Right cardiac atrium (tissue), 5 donors: ENCODE results near the gene EIF1AD. TPM values are rescaled to one million over a fixed set of nuclear protein-coding genes. Genes with fewer than 3 reads are reported as not detected.

Source experiments
- ATAC-seq, 2 donors: fragments of 200-7000 bp; cut with Tn5 transposase; one replicate each; pipeline versions ENCODE4 v1.8.0 to v1.9.1; 2020; ENCODE audit warnings: moderate library complexity in 2 of 2, mild to moderate bottlenecking in 1 of 2
- DNase-seq, 3 donors: peaks; one replicate each; pipeline ENCODE4 v3.0.0-alpha.2; 2020
- H3K27ac ChIP-seq: one replicate; pipeline ENCODE4 v1.5.1; 2013; ENCODE audit warnings: mild to moderate bottlenecking, low read length, control low read depth, moderate library complexity
- H3K27me3 ChIP-seq: one replicate; pipeline ENCODE4 v1.6.1; 2013; ENCODE audit not compliant: control insufficient read depth, insufficient read depth
- H3K4me1 ChIP-seq: one replicate; pipeline ENCODE4 v1.6.1; 2013; ENCODE audit warnings: low read length; ENCODE audit not compliant: control insufficient read depth, insufficient read depth
- H3K4me3 ChIP-seq: one replicate; pipeline ENCODE4 v1.5.1; 2013; ENCODE audit warnings: low read length, control low read depth
- H3K9me3 ChIP-seq: one replicate; pipeline ENCODE4 v1.6.1; 2013; ENCODE audit warnings: low read length; ENCODE audit not compliant: control insufficient read depth
- WGBS: extraction: QIAGEN DNeasy Blood & Tissue Kit; methylation state at CpG from one replicate; pipeline ENCODE4 v1.1.7; 2013; 5-methylcytosine and 5-hydroxymethylcytosine counted together
- intact Hi-C, 4 donors: fragments of 100-400 bp; cut with DNase I; formaldehyde crosslinking; loops; one replicate each; pipeline versions ENCODE4 v1.11.0 to v1.14.0; 2022 to 2023
- polyA plus RNA-seq: library from polyadenylated mRNA; stranded (reverse); fragments of 200-250 nt; gene quantifications from one replicate; pipeline ENCODE4 v1.2.3, GENCODE V29; 2013
- total RNA-seq, 4 donors: library from RNA; stranded (reverse); fragmentation: NEBNext Ultra II Directional; extraction: Animal tissue kit (Norgen Biotek cat#: 25700); gene quantifications; one replicate each; pipeline ENCODE4 v1.2.1, GENCODE V29; 2021
- donor health status: healthy with polysubstance abuse.
- donor health status: DM: no; HTN: yes; CAD: no.
- donor health status: DM: no; HTN: no; CAD: no.
- donor health status: DM: no; HTN: yes; CAD: no; lungs with severe emphysema.
- donor health status: DM: yes; HTN: yes; CAD: no.

EIF1AD gene
- total and polyA plus RNA-seq, 5 donors, result 18.5 to 22.2 (median 20.2) TPM

GRCh38 chr11:65992056-65992455 lies 9.9 kb downstream of the EIF1AD start:
- Histone ChIP-seq H3K4me1 (no peaks in the 10 kb centered on the region), H3K27ac (no peak overlapping the region), H3K9me3 (no peaks in the 10 kb centered on the region), H3K4me3 (no peak overlapping the region), H3K27me3 (no peaks in the 10 kb centered on the region)
- DNase-seq, result no peak
- 77% methylated on average over 5 of the region's 5 CpGs for WGBS
- no peak for ATAC-seq
- intact Hi-C loops, result no loop called here

GRCh38 chr11:65988791-65989592 lies 13.0 kb downstream of the EIF1AD start:
- Histone ChIP-seq H3K27me3 (no peaks in the 10 kb centered on the region), H3K4me3 (no peak overlapping the region), H3K9me3 (no peaks in the 10 kb centered on the region), H3K4me1 (no peaks in the 10 kb centered on the region), H3K27ac (no peak overlapping the region)
- 21% methylated on average over 10 of the region's 10 CpGs for WGBS
- intact Hi-C loops, result loop anchor here (2.0 to 10.0 kb wide), 6 partner anchors 102 to 284 kb away; partner anchors contain the start of genes FIBP (in 1 of the 4) and KAT5 (in 1 of the 4)
- ATAC-seq, result peak; percentile 96
- peak; percentile 82 to 92 (median 82) for DNase-seq

GRCh38 chr11:65987336-65987735 lies 14.6 kb downstream of the EIF1AD start:
- no peak overlapping the region for H3K27ac ChIP-seq
- no peaks in the 10 kb centered on the region for H3K4me1 ChIP-seq
- intact Hi-C loops, result loop anchor here (5.0 to 10.0 kb wide), 5 partner anchors 100 to 283 kb away; partner anchors contain the start of genes FIBP (in 1 of the 4) and KAT5 (in 1 of the 4)
- H3K4me3 ChIP-seq, result no peak overlapping the region
- no peaks in the 10 kb centered on the region for H3K27me3 ChIP-seq
- WGBS, result 85% methylated on average over 9 of the region's 9 CpGs
- H3K9me3 ChIP-seq, result no peaks in the 10 kb centered on the region
- DNase-seq, result no peak
- ATAC-seq, result no peak

- no peaks in the 10 kb centered on the region for H3K4me1 ChIP-seq
- WGBS, result 79% methylated on average over 5 of the region's 5 CpGs
- H3K27ac ChIP-seq, result no peak overlapping the region
- no peak for ATAC-seq
- DNase-seq, result no peak
- no peaks in the 10 kb centered on the region for H3K27me3 ChIP-seq
- intact Hi-C loops, result loop anchor here in 2 of 4 donors (10.0 kb wide), 2 partner anchors 269 to 279 kb away; partner anchors contain the start of gene KAT5 (in 1 of the 2)
- H3K9me3 ChIP-seq, result no peaks in the 10 kb centered on the region
- no peak overlapping the region for H3K4me3 ChIP-seq
Observed at GRCh38 chr11:65983589-65983987, 18.4 kb downstream of the EIF1AD start.

- no peak overlapping the region for H3K27ac ChIP-seq
- 74% methylated on average over 22 of the region's 22 CpGs for WGBS
- H3K9me3 ChIP-seq, result no peaks in the 10 kb centered on the region
- H3K27me3 ChIP-seq, result no peaks in the 10 kb centered on the region
- no peaks in the 10 kb centered on the region for H3K4me1 ChIP-seq
- ATAC-seq, result no peak
- H3K4me3 ChIP-seq, result no peak overlapping the region
- intact Hi-C loops, result loop anchor here in 2 of 4 donors (10.0 kb wide), 2 partner anchors 268 to 278 kb away; partner anchors contain the start of gene KAT5 (in 1 of the 2)
- DNase-seq, result no peak
Observed at GRCh38 chr11:65982824-65983588, 19.0 kb downstream of the EIF1AD start.

GRCh38 chr11:65981972-65982823 lies 19.8 kb downstream of the EIF1AD start:
- Histone ChIP-seq H3K4me3 (no peak overlapping the region), H3K9me3 (no peaks in the 10 kb centered on the region), H3K4me1 (no peaks in the 10 kb centered on the region), H3K27ac (no peak overlapping the region), H3K27me3 (no peaks in the 10 kb centered on the region)
- WGBS, result 77% methylated on average over 16 of the region's 16 CpGs
- intact Hi-C loops, result loop anchor here in 2 of 4 donors (10.0 kb wide), 2 partner anchors 267 to 277 kb away; partner anchors contain the start of gene KAT5 (in 1 of the 2)
- ATAC-seq (no peak), DNase-seq (no peak)

GRCh38 chr11:65981101-65981740 lies 20.7 kb downstream of the EIF1AD start:
- no peaks in the 10 kb centered on the region for H3K27me3 ChIP-seq
- H3K4me3 ChIP-seq, result no peak overlapping the region
- intact Hi-C loops, result loop anchor here in 2 of 4 donors (10.0 kb wide), 2 partner anchors 266 to 276 kb away; partner anchors contain the start of gene KAT5 (in 1 of the 2)
- no peaks in the 10 kb centered on the region for H3K4me1 ChIP-seq
- H3K27ac ChIP-seq, result no peak overlapping the region
- no peaks in the 10 kb centered on the region for H3K9me3 ChIP-seq
- DNase-seq, result no peak
- 76% methylated on average over 12 of the region's 12 CpGs for WGBS
- ATAC-seq, result peak in 1 of 2 donors; percentile 8

- H3K4me3 ChIP-seq, result no peak overlapping the region
- H3K9me3 ChIP-seq, result no peaks in the 10 kb centered on the region
- 82% methylated on average over 10 of the region's 10 CpGs for WGBS
- H3K27me3 ChIP-seq, result no peaks in the 10 kb centered on the region
- intact Hi-C loops, result no loop called here
- ATAC-seq, result no peak
- no peaks in the 10 kb centered on the region for H3K4me1 ChIP-seq
- peak in 1 of 3 donors; percentile 15 for DNase-seq
- H3K27ac ChIP-seq, result no peak overlapping the region
Observed at GRCh38 chr11:65979261-65979759, 22.6 kb downstream of the EIF1AD start.

GRCh38 chr11:65978391-65979238 lies 23.3 kb downstream of the EIF1AD start:
- ATAC-seq, result no peak
- H3K27me3 ChIP-seq, result no peaks in the 10 kb centered on the region
- 92% methylated on average over 34 of the region's 34 CpGs for WGBS
- H3K4me1 ChIP-seq, result no peaks in the 10 kb centered on the region
- H3K9me3 ChIP-seq, result no peaks in the 10 kb centered on the region
- no peak overlapping the region for H3K27ac ChIP-seq
- no peak overlapping the region for H3K4me3 ChIP-seq
- intact Hi-C loops, result no loop called here
- DNase-seq, result no peak
